Pericardium fibroblast (primary cell): ENCODE data around the gene CALML3. TPM values are rescaled to one million over a fixed set of nuclear protein-coding genes. Genes with fewer than 3 reads are reported as not detected.

ENCODE experiments used
- total RNA-seq: library from RNA; depleted of rRNA; stranded (reverse); fragments of >200 nt; gene quantifications from 2 replicates; pipeline ENCODE4 v1.2.3, GENCODE V29; 2015

CALML3 gene
- not detected in 2 replicates for total RNA-seq

GRCh38 chr10:5524641-5525560 lies at the start of gene CALML3:
CALML3 (plus strand) TSS chr10:5524961; CDS start chr10:5525086, 125 bp downstream.

DNA sequence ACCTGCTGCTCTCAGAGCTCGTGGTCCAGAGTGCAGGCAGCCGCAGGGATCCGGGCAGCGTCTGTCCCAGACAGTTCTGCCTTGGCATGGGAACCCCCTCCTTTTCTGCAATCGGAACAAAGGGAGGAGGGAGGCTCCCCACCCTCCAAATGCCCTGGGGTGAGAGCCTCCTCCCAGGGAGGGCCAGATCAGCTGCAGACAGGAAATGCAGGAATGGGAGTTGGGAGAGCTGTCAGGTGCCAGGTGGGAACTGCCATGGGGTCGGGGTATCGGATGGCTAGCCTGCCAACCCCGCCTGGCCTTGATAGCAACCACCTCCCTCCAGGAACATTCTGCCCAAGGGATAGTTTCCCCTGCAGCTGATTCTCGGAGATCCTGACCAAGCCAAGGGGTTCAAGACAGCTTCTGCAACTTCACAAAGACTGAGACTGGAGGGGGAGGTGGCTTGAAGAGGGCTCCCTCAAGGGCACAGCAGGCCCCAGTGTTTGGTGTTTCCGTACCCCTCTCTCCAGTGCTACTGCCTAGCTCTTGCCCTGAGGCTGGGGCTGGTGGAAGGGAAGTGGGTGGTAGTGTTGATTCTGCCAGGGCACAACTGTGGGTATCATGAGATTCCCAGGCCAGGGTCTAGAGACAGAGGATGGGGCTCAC lies 25.1 kb upstream of the CALML3 start, which contains the start of gene CALML5:
TSS of gene CALML5 (minus strand) at position 78 of the 648 bp plus-strand sequence. CDS start 132 bp downstream, outside the sequence.

Other genes starting within 250 kb of the CALML3 start
- not detected in 2 replicates for gene UCN3, start 160.0 kb upstream of the CALML3 start, total RNA-seq
- gene TUBAL3, start 120.1 kb upstream of the CALML3 start, total RNA-seq: not detected in 2 replicates
- 4.0 and 13.9 TPM in 2 replicates for gene NET1, start 112.4 kb upstream of the CALML3 start, total RNA-seq
- not detected in 2 replicates for gene CALML5, start 25.4 kb upstream of the CALML3 start, total RNA-seq
- gene ASB13, start 141.6 kb downstream of the CALML3 start, total RNA-seq: 11.4 and 14.7 TPM in 2 replicates
- gene TASOR2, start 159.9 kb downstream of the CALML3 start, total RNA-seq: 21.4 and 32.1 TPM in 2 replicates